T47D (cell line): ENCODE data around the gene NALCN.

Experiments used
- DNase-seq, 2 experiments: peaks; one replicate each; pipeline versions ENCODE4 v3.0.0 to v3.0.0-alpha.2; 2011 to 2012; ENCODE audit warnings: low read depth in 1 of 2, low spot score in 1 of 2
- JUND ChIP-seq: IDR thresholded peaks from 2 replicates; pipeline ENCODE4 v1.6.1; 2012; ENCODE audit warnings: low read depth
- in situ Hi-C: cut with HindIII; loops from 2 replicates; pipeline ENCODE4 v1.10.0; 2016; ENCODE audit warnings: low sequenced_read_pairs, low pct_unique_long_range_greater_than_20kb

NALCN gene

GRCh38 chr13:101416181-101417042, at the start of gene NALCN:
Gene NALCN (minus strand): TSS chr13:101416508. CDS start chr13:101399126, 17,382 bp downstream.
- TF ChIP-seq JUND: no peak
- in situ Hi-C loops: no loop called here
- peak; percentile 9 to 11 for DNase-seq

- no peak for TF ChIP-seq JUND
- in situ Hi-C loops: no loop called here
- no peak for DNase-seq
Observed at GRCh38 chr13:101465877-101466276, 49.6 kb upstream of the NALCN start.

- in situ Hi-C loops: no loop called here
- TF ChIP-seq JUND: no peak
- no peak for DNase-seq
Observed at GRCh38 chr13:101457176-101457575, 40.9 kb upstream of the NALCN start.

- DNase-seq: no peak
- no peak for TF ChIP-seq JUND
- in situ Hi-C loops: no loop called here
Observed at GRCh38 chr13:101455863-101456262, 39.6 kb upstream of the NALCN start.

GRCh38 chr13:101454767-101455166, 38.5 kb upstream of the NALCN start:
- in situ Hi-C loops: no loop called here
- DNase-seq: no peak
- TF ChIP-seq JUND: no peak

GRCh38 chr13:101453784-101454201, 37.5 kb upstream of the NALCN start:
- peak; percentile 4 to 53 for DNase-seq
- in situ Hi-C loops: no loop called here
- no peak for TF ChIP-seq JUND

GRCh38 chr13:101452519-101453485, 36.5 kb upstream of the NALCN start, which contains the start of gene ITGBL1:
Gene ITGBL1 (plus strand): TSS chr13:101452675. CDS start chr13:101452834, 159 bp downstream.
- no peak for DNase-seq
- in situ Hi-C loops: no loop called here
- TF ChIP-seq JUND: no peak

- in situ Hi-C loops: no loop called here
- TF ChIP-seq JUND: no peak
- no peak for DNase-seq
Observed at GRCh38 chr13:101451641-101452040, 35.3 kb upstream of the NALCN start.

GRCh38 chr13:101450749-101451130, 34.4 kb upstream of the NALCN start:
- TF ChIP-seq JUND: no peak
- DNase-seq: no peak
- in situ Hi-C loops: no loop called here

- in situ Hi-C loops: no loop called here
- no peak for DNase-seq
Observed at GRCh38 chr13:101449790-101450748, 33.8 kb upstream of the NALCN start.

GRCh38 chr13:101447852-101448251, 31.5 kb upstream of the NALCN start:
- no peak for DNase-seq
- in situ Hi-C loops: no loop called here
- no peak for TF ChIP-seq JUND

More at GRCh38 chr13:101449790-101450748, 33.8 kb upstream of the NALCN start:
- TF ChIP-seq JUND: no peak

- DNase-seq: no peak
- no peak for TF ChIP-seq JUND
- in situ Hi-C loops: no loop called here
Observed at GRCh38 chr13:101434486-101434885, 18.2 kb upstream of the NALCN start.
